CD4-positive, alpha-beta T cell treated with Interleukin-1 beta for 1 hour (primary cell): ENCODE data around the gene ANKRD63.

Experiments used
- DNase-seq, 2 donors: peaks; one replicate each; pipeline ENCODE4 v3.0.0-alpha.2; 2020 to 2022

The ANKRD63 gene

DNA sequence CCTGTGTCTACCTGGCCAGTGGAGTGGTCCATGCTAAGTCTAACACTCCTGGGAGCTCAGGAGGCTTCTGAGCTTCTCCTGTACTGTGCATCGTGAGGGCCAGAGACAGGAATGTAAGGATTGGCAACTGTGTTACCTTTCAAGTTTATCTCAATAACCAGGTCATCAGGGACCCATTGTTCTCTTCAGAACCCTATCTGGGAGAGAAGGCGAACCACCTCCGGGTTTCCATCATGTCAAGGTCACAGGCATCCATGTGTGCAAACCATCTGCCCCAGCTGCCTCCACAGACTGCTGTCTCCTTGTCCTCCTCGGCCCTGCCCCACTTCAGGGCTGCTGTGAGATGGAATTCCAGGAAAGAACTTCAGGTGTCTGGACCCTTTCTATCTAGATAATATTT lies 5.9 kb downstream of the ANKRD63 start:
- no peak for DNase-seq

DNA sequence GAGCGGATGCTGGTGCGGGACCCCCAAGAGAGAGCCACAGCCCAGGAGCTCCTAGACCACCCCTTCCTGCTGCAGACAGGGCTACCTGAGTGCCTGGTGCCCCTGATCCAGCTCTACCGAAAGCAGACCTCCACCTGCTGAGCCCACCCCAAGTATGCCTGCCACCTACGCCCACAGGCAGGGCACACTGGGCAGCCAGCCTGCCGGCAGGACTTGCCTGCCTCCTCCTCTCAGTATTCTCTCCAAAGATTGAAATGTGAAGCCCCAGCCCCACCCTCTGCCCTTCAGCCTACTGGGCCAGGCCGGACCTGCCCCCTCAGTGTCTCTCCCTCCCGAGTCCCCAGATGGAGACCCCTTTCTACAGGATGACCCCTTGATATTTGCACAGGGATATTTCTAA lies 6.9 kb downstream of the ANKRD63 start:
- no peak for DNase-seq

DNA sequence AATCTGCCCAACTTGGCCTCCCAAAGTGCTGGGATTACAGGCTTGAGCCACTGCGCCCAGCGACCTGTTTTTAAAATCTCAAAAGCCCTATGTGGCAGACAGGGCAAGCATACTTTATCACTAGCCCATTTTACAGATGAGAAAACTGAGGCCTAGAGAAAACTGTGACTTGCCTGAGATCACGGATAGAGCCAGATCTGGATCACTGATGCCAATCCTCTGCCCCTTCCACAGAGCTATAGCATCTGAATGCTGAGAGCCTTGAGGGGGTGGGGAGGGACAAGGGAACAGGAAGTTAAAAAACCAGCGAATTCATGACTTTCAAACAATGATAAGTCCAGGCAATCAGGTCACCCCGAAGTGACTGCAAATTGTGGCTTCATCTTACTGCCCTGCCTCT lies 7.3 kb downstream of the ANKRD63 start:
- no peak for DNase-seq

DNA sequence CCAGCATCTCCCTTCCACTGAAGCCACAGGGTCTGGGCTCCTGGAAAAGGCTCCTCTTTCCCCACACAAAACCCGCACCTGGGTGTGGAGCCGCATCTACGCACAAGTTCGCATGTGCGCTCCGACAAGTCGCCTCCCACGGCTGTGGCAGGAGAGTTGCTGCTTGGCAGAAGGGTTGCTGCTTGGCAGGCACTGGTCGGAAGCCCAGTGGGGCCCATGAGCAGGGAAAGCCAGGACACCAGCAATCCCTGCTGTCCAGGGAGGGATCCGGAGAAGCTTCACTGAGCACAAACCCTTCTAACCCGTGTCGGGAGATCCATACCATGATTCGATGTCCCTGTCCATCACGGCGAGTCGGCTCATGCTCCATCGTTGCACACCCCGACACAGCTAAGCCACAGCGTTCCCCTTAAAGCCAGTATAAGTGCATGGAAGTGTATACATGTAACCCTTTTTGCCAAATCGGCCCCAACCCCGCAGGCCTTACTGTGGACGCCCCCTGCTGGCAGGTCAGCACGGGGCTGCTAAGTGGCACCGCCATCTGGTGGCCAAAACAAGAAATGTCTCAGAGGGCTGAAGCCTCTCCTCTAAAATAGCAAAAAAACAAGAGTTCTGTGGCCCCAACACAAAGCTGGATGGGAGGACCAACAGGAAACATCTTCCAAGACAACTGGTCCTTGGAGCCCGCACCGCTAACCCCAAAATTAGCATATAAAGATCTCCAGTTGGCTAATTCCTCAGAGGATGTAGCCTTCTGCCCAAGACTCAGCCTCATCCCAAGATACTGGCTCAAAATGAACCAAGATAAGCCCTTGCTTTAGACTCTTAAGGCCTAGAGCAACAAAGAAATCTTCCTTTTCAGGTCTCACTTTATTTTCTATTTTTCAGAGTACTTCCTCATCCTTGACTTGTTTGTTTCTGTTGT lies 8.3 kb downstream of the ANKRD63 start:
- peak; percentile 85 to 89 for DNase-seq

GRCh38 chr15:40273428-40273827 lies 9.4 kb downstream of the ANKRD63 start:
- DNase-seq: no peak

GRCh38 chr15:40272485-40273056 lies 10.3 kb downstream of the ANKRD63 start:
- no peak for DNase-seq

GRCh38 chr15:40271685-40272484 lies 11.0 kb downstream of the ANKRD63 start:
- no peak for DNase-seq

DNA sequence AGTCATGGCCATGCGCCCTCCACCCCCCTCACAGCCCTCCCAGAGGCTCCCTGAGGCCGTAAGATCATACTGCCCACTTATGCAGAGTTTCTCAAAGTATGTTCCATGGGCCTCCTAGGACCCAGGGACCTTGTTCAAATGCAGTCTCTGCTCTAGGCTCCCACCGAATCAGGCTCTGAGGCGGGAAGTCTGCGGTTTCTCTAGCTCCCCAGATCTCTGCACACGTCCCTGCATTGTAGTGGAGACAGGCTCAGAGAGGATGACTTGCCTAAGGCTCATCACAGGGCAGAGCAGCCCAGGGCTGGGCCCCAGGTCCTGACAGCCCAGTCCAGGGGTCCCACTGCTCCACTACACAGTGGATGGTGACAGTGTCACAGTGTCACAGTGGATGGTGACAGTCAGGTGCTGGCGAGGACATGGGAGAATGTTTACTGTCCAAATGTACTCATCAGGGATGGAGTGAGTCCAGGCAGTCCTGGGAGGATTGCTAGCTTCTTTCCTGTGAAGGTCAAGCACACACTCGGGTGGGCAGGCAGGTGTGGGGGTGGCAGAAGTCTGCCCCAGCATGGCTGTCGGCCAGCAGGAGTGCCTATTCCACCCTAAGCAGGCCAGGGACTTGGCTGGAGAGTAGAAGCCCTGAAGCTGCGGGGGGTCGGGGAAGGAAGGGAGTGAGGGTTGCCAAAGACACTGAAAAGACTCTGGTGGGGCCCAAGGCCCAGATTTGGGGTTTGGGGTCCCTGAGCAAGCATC lies 12.4 kb downstream of the ANKRD63 start:
- no peak for DNase-seq

GRCh38 chr15:40269604-40270003 lies 13.3 kb downstream of the ANKRD63 start:
- no peak for DNase-seq

- no peak for DNase-seq
Measured at GRCh38 chr15:40267670-40268069, 15.2 kb downstream of the ANKRD63 start.

DNA sequence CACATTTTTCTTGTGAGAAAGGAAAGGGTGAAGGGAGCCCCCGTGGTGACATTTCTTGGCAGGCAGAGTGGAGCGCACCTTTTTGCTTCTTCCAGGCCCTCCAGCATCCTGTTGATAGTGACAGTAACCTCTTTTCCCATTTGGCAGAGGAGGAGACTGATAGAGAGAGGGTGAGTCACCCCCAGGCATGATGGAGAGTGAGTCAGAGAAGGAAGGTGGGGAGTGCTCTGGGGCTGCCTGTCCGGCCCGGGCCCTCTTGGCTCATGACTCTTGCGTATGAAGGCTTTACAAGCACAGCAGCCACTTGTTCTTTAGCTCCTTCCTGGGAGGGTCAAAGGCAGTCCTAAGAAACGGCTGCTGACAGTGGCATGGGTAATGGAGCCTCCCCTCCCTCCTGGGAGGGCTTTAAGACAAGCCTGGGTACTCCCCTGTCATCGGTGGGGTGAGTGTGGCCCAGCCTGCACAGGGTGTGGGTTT lies 16.0 kb downstream of the ANKRD63 start:
- DNase-seq: peak in 1 of 2 donors; percentile 27

- no peak for DNase-seq
Measured at GRCh38 chr15:40265875-40266274, 17.0 kb downstream of the ANKRD63 start.

GRCh38 chr15:40265355-40265754 lies 17.5 kb downstream of the ANKRD63 start:
- DNase-seq: no peak

GRCh38 chr15:40264321-40265153 lies 18.3 kb downstream of the ANKRD63 start:
- no peak for DNase-seq

- DNase-seq: no peak
Measured at GRCh38 chr15:40263024-40263754, 19.7 kb downstream of the ANKRD63 start.

- no peak for DNase-seq
Measured at GRCh38 chr15:40259021-40259420, 23.8 kb downstream of the ANKRD63 start.

DNA sequence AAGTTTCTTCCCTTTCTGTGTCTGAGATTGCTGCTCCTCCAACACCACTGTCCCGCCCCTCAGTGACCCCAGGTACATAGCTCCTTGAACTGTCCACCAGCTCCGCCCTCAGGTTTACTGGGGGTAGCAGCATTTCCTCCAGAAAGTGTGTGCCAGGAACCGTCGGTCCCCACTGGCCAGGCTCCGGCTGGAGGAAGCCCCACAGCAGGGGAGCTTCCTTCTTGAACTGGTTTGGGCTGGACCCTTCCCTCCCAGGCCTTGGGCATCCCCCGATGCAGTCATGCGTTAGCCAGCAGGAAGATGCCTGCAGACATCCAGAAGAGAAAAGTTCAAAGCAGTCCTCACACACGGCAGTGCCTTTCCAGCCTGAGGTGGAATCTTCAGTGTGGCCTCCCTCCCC lies 24.3 kb downstream of the ANKRD63 start:
- no peak for DNase-seq

DNA sequence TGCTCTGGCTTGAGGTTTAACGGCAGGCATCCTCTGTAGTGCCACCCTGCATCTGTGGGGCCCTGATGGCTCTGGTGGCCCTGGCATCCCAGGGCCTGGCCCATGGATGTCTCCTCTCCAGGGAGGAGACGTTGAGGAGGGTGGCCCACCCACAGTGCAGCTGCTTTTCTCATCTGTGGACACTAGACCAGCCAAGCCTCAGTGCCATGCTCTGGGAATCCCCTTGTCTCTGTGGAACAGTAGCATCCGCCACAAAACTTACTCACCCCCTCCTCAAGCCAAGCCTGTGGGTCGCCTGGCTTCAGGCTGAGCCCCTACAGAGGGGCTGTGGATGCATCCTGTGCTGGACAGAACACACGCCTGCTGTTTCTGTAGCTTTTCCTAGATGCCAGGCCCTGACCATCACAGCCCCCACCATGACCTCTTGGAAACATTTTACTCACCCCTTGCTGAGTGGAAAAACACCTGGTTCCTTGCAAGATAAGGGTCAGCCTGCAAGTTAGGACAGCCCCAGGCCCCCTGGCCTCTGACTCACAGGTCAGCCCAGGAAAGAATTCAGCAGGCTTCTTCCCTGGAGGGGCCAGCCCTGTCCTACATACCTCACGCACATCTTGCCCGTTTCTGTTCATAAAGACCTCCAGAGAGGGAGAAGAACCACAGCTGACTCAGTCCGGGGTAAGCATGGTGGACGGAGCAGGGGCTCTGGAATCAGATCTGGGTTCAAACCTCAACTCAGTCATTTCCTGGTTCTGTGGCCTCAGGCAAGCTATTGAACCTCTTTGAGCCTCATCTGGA lies 25.0 kb downstream of the ANKRD63 start:
- DNase-seq: no peak

DNA sequence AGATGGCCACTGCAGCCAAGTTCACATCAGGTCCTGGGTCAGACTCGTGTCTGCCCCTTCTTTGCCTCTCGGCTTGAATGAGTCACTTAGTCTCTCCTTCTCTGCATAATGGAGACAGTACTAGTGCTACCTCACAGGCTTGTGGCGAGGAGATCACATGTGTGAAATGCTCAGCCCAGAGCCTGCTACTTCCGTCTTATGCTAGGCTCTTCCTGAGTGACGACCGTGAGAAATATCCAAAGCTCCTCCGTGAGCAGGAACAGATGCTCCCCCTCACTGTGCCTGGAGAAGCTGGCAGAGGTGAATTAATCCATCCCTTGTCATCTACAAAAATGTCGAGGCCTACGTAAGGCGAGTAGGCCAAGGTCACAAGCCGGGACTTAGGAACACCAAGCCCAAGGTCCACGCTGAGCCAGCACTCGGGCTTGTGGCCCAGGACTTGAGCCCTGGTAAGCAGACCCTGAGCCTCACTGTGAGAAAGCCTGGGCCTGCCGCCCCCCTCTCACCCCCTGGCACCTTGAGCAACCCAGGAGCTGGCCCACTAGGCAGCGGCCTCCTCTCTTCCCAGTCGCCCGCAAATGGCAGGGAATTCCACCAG lies 26.1 kb downstream of the ANKRD63 start:
- DNase-seq: peak; percentile 35 to 47

- no peak for DNase-seq
Measured at GRCh38 chr15:40255033-40255432, 27.8 kb downstream of the ANKRD63 start.
